ENCODE measurements around the gene IGF2R. TPM values are rescaled to one million over a fixed set of nuclear protein-coding genes. Genes with fewer than 3 reads are reported as not detected.

IGF2R gene
- total and polyA plus RNA-seq, 2 of the 13 experiments (the other 11 are each of a cell fraction or from before 2014, with no cell fraction given), result 38.3 to 70.0 TPM

GRCh38 chr6:159979136-159979874 is 10.4 kb downstream of the IGF2R start (continued):
- no peak for TF ChIP-seq ZBTB8A (CRISPR knock-in tag; IDR thresholded peaks at IDR 0.05; ENCODE audit: borderline replicate concordance, low read depth)
- peak; percentile 43; the same call in 1 of the 2 replicates for TF ChIP-seq ZFY (CRISPR knock-in tag; IDR thresholded peaks at IDR 0.05)
- TF ChIP-seq RARA (CRISPR knock-in tag; IDR thresholded peaks at IDR 0.05), result peak; percentile 32; the same call in 1 of the 2 replicates
- peak; percentile 73; the same call in 1 of the 2 replicates for TF ChIP-seq KDM5B (CRISPR knock-in tag; IDR thresholded peaks at IDR 0.05; ENCODE audit: borderline replicate concordance)
- TF ChIP-seq GABPA (IDR thresholded peaks at IDR 0.05; ENCODE audit: low read depth, low read length), result no peak
- TF ChIP-seq GABPA (CRISPR knock-in tag; IDR thresholded peaks at IDR 0.05; ENCODE audit: low read depth), result no peak
- TF ChIP-seq ZNF280B (CRISPR knock-in tag; IDR thresholded peaks at IDR 0.05; ENCODE audit: borderline replicate concordance), result no peak
- no peak for TF ChIP-seq ZNF639 (CRISPR knock-in tag; conservative IDR thresholded peaks at IDR 0.05)
- no peak for TF ChIP-seq ZBTB34 (CRISPR knock-in tag; IDR thresholded peaks at IDR 0.05)
- 0 out of 2 replicates have a peak, but pooled peaks have one; percentile 24 for TF ChIP-seq ZNF253 (CRISPR knock-in tag; IDR thresholded peaks at IDR 0.05; ENCODE audit: borderline replicate concordance)
- TF ChIP-seq ATF7 (IDR thresholded peaks at IDR 0.05), result no peak
- no peak; the same call in 1 of the 2 replicates for TF ChIP-seq ATF7 (CRISPR knock-in tag; IDR thresholded peaks at IDR 0.05)
- TF ChIP-seq MXD4 (CRISPR knock-in tag; IDR thresholded peaks at IDR 0.05), result peak; percentile 73
- peak; percentile 55; the same call in 1 of the 2 replicates for TF ChIP-seq PAXIP1 (CRISPR knock-in tag; conservative IDR thresholded peaks at IDR 0.05)
- 0 out of 2 replicates have a peak, but pooled peaks have one; percentile 24 for TF ChIP-seq CENPT (CRISPR knock-in tag; IDR thresholded peaks at IDR 0.05; ENCODE audit: low read depth)
- TF ChIP-seq ZNF292 (CRISPR knock-in tag; IDR thresholded peaks at IDR 0.05; ENCODE audit: borderline replicate concordance, low read depth), result peak; percentile 67; the same call in 1 of the 2 replicates
- peak; percentile 64 for TF ChIP-seq SALL1 (CRISPR knock-in tag; IDR thresholded peaks at IDR 0.05)
- no peak for TF ChIP-seq RFX1 (IDR thresholded peaks at IDR 0.05)
- no peak for TF ChIP-seq KLF15 (CRISPR knock-in tag; IDR thresholded peaks at IDR 0.05; ENCODE audit: borderline replicate concordance)
- TF ChIP-seq ZMYM3 (CRISPR knock-in tag; IDR thresholded peaks at IDR 0.05), result peak; percentile 12; the same call in 1 of the 2 replicates
- no peak for TF ChIP-seq ZNF33A (CRISPR knock-in tag; IDR thresholded peaks at IDR 0.05; ENCODE audit: borderline replicate concordance)

Measured in HepG2 (cell line).